Karpas-422 (cell line): ENCODE data around the gene HS3ST6. TPM values are rescaled to one million over a fixed set of nuclear protein-coding genes. Genes with fewer than 3 reads are reported as not detected.
A peak's percentile ranks its signal among the peaks of the same experiment; 100 is the strongest.

Source experiments
- DNase-seq: peaks from one replicate; pipeline ENCODE4 v3.0.0-alpha.2; 2015
- H2AFZ ChIP-seq: fragments of 200-600 bp; sonication (generic); 2 replicates; pipeline ENCODE4 v1.6.1; 2014; ENCODE audit warnings: antibody characterized with exemption, low read length, mixed read lengths
- H3K27ac ChIP-seq: fragments of 200-600 bp; sonication (generic); 2 replicates; pipeline ENCODE4 v1.5.1; 2014; ENCODE audit warnings: mild to moderate bottlenecking, low read length, moderate library complexity
- H3K27me3 ChIP-seq: fragments of 200-600 bp; sonication (generic); 2 replicates; pipeline ENCODE4 v1.6.1; 2014; ENCODE audit warnings: low read length, mixed read lengths
- H3K36me3 ChIP-seq: fragments of 200-600 bp; sonication (generic); 2 replicates; pipeline ENCODE4 v1.6.1; 2014; ENCODE audit warnings: low read length, mixed read lengths; ENCODE audit not compliant: insufficient read depth
- H3K4me1 ChIP-seq: fragments of 200-600 bp; sonication (generic); 2 replicates; pipeline ENCODE4 v1.6.1; 2014; ENCODE audit warnings: mild to moderate bottlenecking, low read length, mixed read lengths
- H3K4me2 ChIP-seq: fragments of 200-600 bp; sonication (generic); 2 replicates; pipeline ENCODE4 v1.6.1; 2014; ENCODE audit warnings: low read length, low read depth, mild to moderate bottlenecking; ENCODE audit not compliant: poor library complexity, severe bottlenecking
- H3K4me3 ChIP-seq: fragments of 200-600 bp; sonication (generic); 2 replicates; pipeline ENCODE4 v1.5.1; 2014; ENCODE audit warnings: mild to moderate bottlenecking, antibody characterized with exemption, low read length, mixed read lengths
- H3K79me2 ChIP-seq: fragments of 200-600 bp; sonication (generic); 2 replicates; pipeline ENCODE4 v1.6.1; 2014; ENCODE audit warnings: mild to moderate bottlenecking, low read length, mixed read lengths
- H3K9ac ChIP-seq: fragments of 200-600 bp; sonication (generic); 2 replicates; pipeline ENCODE4 v1.6.0; 2014; ENCODE audit warnings: low read length
- H3K9me2 ChIP-seq: fragments of 200-600 bp; sonication (generic), shearing (Covaris generic); replicated peaks from 2 replicates; pipeline ENCODE4 v1.6.0; 2014; ENCODE audit warnings: mild to moderate bottlenecking, low read length, moderate library complexity; ENCODE audit not compliant: insufficient read depth
- H3K9me3 ChIP-seq: fragments of 300-700, 200-600 bp; sonication (generic); 2 replicates; pipeline ENCODE4 v1.6.1; 2014; ENCODE audit warnings: low read length, mixed read lengths
- H4K20me1 ChIP-seq: fragments of 200-600 bp; sonication (generic); 2 replicates; pipeline ENCODE4 v1.6.1; 2014; ENCODE audit warnings: mild to moderate bottlenecking, antibody characterized with exemption, low read length, low read depth; ENCODE audit not compliant: insufficient read depth
- total RNA-seq: library from RNA; depleted of rRNA; stranded (reverse); fragments of >200 nt; shearing (Covaris generic); gene quantifications from 2 replicates; pipeline ENCODE4 v1.2.3, GENCODE V29; 2014; ENCODE audit warnings: low replicate concordance

HS3ST6 gene
- total RNA-seq, 1 experiment from 2014 or later = not detected

- H3K9me2 ChIP-seq = no peaks in the 10 kb centered on the region
- no peak overlapping the region for H3K4me2 ChIP-seq
- no peak overlapping the region for H2AFZ ChIP-seq
- no peak for DNase-seq
- H3K4me3 ChIP-seq = no peak overlapping the region
- H3K36me3 ChIP-seq = no peaks in the 10 kb centered on the region
- no peaks in the 10 kb centered on the region for H3K9me3 ChIP-seq
- no peaks in the 10 kb centered on the region for H4K20me1 ChIP-seq
- peaks cover 6% of the 10 kb centered on the region for H3K4me1 ChIP-seq
- no peak overlapping the region for H3K27ac ChIP-seq
- H3K79me2 ChIP-seq = no peaks in the 10 kb centered on the region
- no peak overlapping the region for H3K9ac ChIP-seq
- no peaks in the 10 kb centered on the region for H3K27me3 ChIP-seq
Measured at GRCh38 chr16:1936945-1937479, 18.8 kb upstream of the HS3ST6 start.

DNA sequence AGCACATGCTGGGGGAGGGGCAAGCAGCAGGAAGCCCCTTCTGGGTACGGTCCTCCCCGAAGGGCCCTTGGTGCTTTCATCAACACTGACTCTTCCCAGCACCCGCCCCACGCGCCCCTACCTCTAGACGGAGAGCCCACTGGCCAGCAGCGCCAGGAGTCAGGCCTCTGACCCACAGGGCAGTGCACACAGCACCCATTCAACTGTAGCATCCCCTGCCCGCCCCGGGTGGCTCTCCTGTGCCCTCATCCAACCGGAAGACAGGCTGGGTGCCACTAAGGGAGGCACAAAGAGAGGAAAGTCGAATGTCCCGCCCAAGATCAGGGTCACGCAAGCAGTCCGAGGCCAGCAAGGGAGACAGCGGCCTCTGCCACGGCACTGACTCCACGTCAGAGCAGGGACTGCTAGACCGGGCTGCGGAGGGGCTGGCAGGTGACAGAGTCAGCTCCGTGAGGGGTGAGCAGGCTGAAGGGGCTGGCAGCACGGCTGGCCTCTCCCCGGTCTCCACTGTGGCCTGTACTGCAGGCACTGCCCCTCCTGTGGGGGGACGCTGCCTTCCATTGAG, 15.0 kb upstream of the HS3ST6 start:
- no peak overlapping the region for H3K4me2 ChIP-seq
- H4K20me1 ChIP-seq = no peaks in the 10 kb centered on the region
- no peak overlapping the region for H3K9ac ChIP-seq
- H3K4me1 ChIP-seq = peaks cover 7% of the 10 kb centered on the region
- H3K27me3 ChIP-seq = no peaks in the 10 kb centered on the region
- no peaks in the 10 kb centered on the region for H3K9me3 ChIP-seq
- H3K9me2 ChIP-seq = no peaks in the 10 kb centered on the region
- no peak overlapping the region for H3K4me3 ChIP-seq
- H3K36me3 ChIP-seq = no peaks in the 10 kb centered on the region
- H3K27ac ChIP-seq = no peak overlapping the region
- H2AFZ ChIP-seq = no peak overlapping the region
- no peak for DNase-seq
- no peaks in the 10 kb centered on the region for H3K79me2 ChIP-seq

GRCh38 chr16:1932050-1933028, 14.1 kb upstream of the HS3ST6 start:
- Histone ChIP-seq H2AFZ (no peak overlapping the region), H3K9me3 (no peaks in the 10 kb centered on the region), H3K9me2 (no peaks in the 10 kb centered on the region), H3K36me3 (no peaks in the 10 kb centered on the region), H3K27me3 (no peaks in the 10 kb centered on the region), H3K79me2 (no peaks in the 10 kb centered on the region), H4K20me1 (no peaks in the 10 kb centered on the region), H3K27ac (no peak overlapping the region), H3K4me2 (no peak overlapping the region), H3K4me1 (peaks cover 7% of the 10 kb centered on the region), H3K4me3 (no peak overlapping the region), H3K9ac (no peak overlapping the region)
- DNase-seq = no peak

DNA sequence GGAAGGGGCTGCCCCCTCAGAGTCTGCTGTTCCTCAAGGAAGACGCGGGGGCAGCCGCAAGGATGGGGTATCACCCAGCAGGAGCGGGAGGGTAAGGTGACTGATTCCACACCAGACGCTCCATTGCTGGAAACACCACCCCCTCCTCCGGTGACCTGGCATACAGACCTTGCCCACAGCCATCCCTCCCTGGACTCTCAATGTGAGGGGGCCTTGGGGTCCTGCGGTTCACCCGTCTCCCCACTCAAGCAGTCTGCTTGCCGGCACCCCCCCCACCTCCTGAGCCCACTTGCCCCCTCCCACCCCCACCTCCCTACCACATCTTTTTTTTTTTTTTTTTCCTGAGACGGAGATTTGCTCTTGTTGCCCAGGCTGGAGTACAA, 12.1 kb upstream of the HS3ST6 start:
- Histone ChIP-seq H3K27ac (no peak overlapping the region), H3K9me3 (no peaks in the 10 kb centered on the region), H3K79me2 (no peaks in the 10 kb centered on the region), H3K4me2 (no peak overlapping the region), H2AFZ (no peak overlapping the region; the same call in 1 of the 2 replicates), H3K4me3 (no peak overlapping the region), H4K20me1 (no peaks in the 10 kb centered on the region), H3K4me1 (peaks cover 7% of the 10 kb centered on the region), H3K36me3 (no peaks in the 10 kb centered on the region), H3K9me2 (no peaks in the 10 kb centered on the region), H3K27me3 (no peaks in the 10 kb centered on the region), H3K9ac (no peak overlapping the region)
- no peak for DNase-seq

- Histone ChIP-seq H3K9me3 (no peaks in the 10 kb centered on the region), H3K4me3 (peak overlapping the region; percentile 55; the same call in 1 of the 2 replicates), H3K4me1 (peaks cover 7% of the 10 kb centered on the region), H2AFZ (peak overlapping the region; percentile 84), H3K9ac (peak overlapping the region; percentile 66), H3K36me3 (no peaks in the 10 kb centered on the region), H3K27ac (no peak overlapping the region), H3K79me2 (no peaks in the 10 kb centered on the region), H4K20me1 (no peaks in the 10 kb centered on the region), H3K27me3 (no peaks in the 10 kb centered on the region), H3K4me2 (peak overlapping the region; percentile 65), H3K9me2 (no peaks in the 10 kb centered on the region)
- peak; percentile 95 for DNase-seq
Measured at GRCh38 chr16:1929578-1930337, 11.5 kb upstream of the HS3ST6 start.

DNA sequence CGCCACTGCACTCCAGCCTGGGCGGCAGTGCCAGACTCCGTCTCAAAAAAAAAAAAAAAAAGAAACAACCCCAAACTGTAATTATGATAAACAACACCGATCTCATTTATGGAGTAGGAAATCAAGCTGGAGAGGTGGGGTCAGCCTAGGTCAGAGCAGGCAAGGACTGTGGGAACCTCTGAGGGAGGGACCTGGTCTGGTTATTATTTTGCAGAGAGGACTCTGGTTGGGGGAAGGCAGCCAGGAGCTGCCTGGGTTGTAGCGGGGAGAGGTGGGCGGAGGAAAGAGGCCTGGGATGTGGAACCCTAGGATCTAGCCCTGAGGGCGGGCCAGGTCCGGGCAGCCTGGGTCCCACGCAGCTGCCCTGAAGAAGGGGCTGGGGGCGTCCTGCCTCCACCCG, 10.9 kb upstream of the HS3ST6 start:
- H3K4me2 ChIP-seq = peak overlapping the region; percentile 65
- no peaks in the 10 kb centered on the region for H3K79me2 ChIP-seq
- peaks cover 7% of the 10 kb centered on the region for H3K4me1 ChIP-seq
- no peaks in the 10 kb centered on the region for H3K9me3 ChIP-seq
- H4K20me1 ChIP-seq = no peaks in the 10 kb centered on the region
- H3K27ac ChIP-seq = no peak overlapping the region
- H3K36me3 ChIP-seq = no peaks in the 10 kb centered on the region
- H2AFZ ChIP-seq = peak overlapping the region; percentile 56
- peak overlapping the region; percentile 55; the same call in 1 of the 2 replicates for H3K4me3 ChIP-seq
- no peaks in the 10 kb centered on the region for H3K9me2 ChIP-seq
- peak overlapping the region; percentile 66 for H3K9ac ChIP-seq
- H3K27me3 ChIP-seq = no peaks in the 10 kb centered on the region
- peak; percentile 48 for DNase-seq

- Histone ChIP-seq H4K20me1 (no peaks in the 10 kb centered on the region), H3K4me3 (no peak overlapping the region), H3K9me3 (no peaks in the 10 kb centered on the region), H3K79me2 (no peaks in the 10 kb centered on the region), H3K4me2 (no peak overlapping the region), H2AFZ (no peak overlapping the region), H3K27me3 (no peaks in the 10 kb centered on the region), H3K36me3 (no peaks in the 10 kb centered on the region), H3K27ac (no peak overlapping the region), H3K9ac (no peak overlapping the region), H3K4me1 (peaks cover 7% of the 10 kb centered on the region), H3K9me2 (no peaks in the 10 kb centered on the region)
- DNase-seq = no peak
Measured at GRCh38 chr16:1926271-1926670, 8.1 kb upstream of the HS3ST6 start.

GRCh38 chr16:1924095-1924494, 5.9 kb upstream of the HS3ST6 start:
- Histone ChIP-seq H3K4me2 (no peak overlapping the region), H3K9me2 (no peaks in the 10 kb centered on the region), H3K4me1 (peaks cover under 1% of the 10 kb centered on the region), H3K27me3 (no peaks in the 10 kb centered on the region), H3K9ac (no peak overlapping the region), H2AFZ (no peak overlapping the region), H3K4me3 (no peak overlapping the region), H3K9me3 (no peaks in the 10 kb centered on the region), H4K20me1 (no peaks in the 10 kb centered on the region), H3K79me2 (no peaks in the 10 kb centered on the region), H3K36me3 (no peaks in the 10 kb centered on the region), H3K27ac (no peak overlapping the region)
- no peak for DNase-seq
